Ishikawa (cell line): ENCODE data around the gene GPAM.
"Not testable (repeated sequence)": the region's sequence is repeated elsewhere in the genome, so short reads cannot be mapped to it uniquely, and the experiment has no call there.

Experiments
- CEBPB ChIP-seq: IDR thresholded peaks from 2 replicates; pipeline ENCODE4 v1.6.1; 2012
- MAX ChIP-seq: IDR thresholded peaks from 2 replicates; pipeline ENCODE4 v1.6.1; 2012
- RAD21 ChIP-seq: IDR thresholded peaks from 2 replicates; pipeline ENCODE4 v1.6.1; 2012; ENCODE audit warnings: low read depth

DNA sequence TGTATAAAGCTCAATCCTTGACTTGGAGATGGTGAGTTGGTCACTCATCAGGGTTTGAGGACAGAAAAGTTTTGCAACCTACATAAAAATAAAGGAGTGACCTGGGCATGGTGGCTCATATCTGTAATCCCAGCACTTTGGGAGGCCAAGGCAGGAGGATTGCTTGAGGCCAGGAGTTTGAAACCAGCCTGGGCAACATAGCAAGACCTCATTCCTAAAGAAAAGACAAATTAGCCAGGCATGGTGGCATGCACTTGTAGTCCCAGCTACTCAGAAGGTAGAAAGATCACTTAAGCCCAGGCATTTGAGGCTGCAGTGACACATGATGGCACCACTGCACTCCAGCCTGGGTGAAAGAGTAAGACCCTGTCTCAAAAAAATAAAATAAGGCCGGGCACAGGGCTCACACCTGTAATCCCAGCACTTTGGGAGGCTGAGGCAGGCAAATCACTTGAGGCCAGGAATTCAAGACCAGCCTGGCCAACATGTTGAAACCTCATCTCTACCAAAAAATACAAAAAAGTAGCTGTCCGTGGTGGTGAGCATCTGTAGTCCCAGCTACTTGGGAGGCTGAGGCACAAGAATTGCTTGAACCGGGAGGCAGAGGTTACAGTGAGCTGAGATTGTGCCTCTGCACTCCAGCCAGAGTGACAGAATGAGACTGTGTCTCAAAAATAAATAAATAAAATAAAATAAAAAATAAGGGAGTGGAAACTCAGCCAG is 45.0 kb upstream of the GPAM start:
- TF ChIP-seq MAX, CEBPB, RAD21: not testable (repeated sequence)
